SKM-1 (cell line): ENCODE results near the gene PKHD1.

Source experiments
- DNase-seq: peaks from one replicate; lab custom pipeline; 2025; ENCODE audit not compliant: unreplicated experiment; lab: John Stamatoyannopoulos, UW

PKHD1 gene

GRCh38 chr6:51630011-51630410 lies 457.4 kb downstream of the PKHD1 start:
- no peak for DNase-seq

- DNase-seq: no peak
These were observed 461.0 kb downstream of the PKHD1 start for GRCh38 chr6:51626391-51626790.

GRCh38 chr6:51625566-51625965 lies 461.8 kb downstream of the PKHD1 start:
- no peak for DNase-seq

- DNase-seq: no peak
These were observed 466.4 kb downstream of the PKHD1 start for GRCh38 chr6:51620971-51621370.

GRCh38 chr6:51619042-51619799 lies 468.2 kb downstream of the PKHD1 start:
- DNase-seq: no peak

- DNase-seq: no peak
These were observed 468.9 kb downstream of the PKHD1 start for GRCh38 chr6:51618563-51618962.

- no peak for DNase-seq
These were observed 469.7 kb downstream of the PKHD1 start for GRCh38 chr6:51617751-51618150.

GRCh38 chr6:51616243-51616642 lies 471.2 kb downstream of the PKHD1 start:
- no peak for DNase-seq

- DNase-seq: no peak
These were observed 472.7 kb downstream of the PKHD1 start for GRCh38 chr6:51614725-51615124.

GRCh38 chr6:51613558-51613957 lies 473.9 kb downstream of the PKHD1 start:
- DNase-seq: no peak

GRCh38 chr6:51608932-51609331 lies 478.5 kb downstream of the PKHD1 start:
- no peak for DNase-seq

- no peak for DNase-seq
These were observed 479.0 kb downstream of the PKHD1 start for GRCh38 chr6:51608383-51608782.

- no peak for DNase-seq
These were observed 486.9 kb downstream of the PKHD1 start for GRCh38 chr6:51600514-51600913.

GRCh38 chr6:51598171-51598570 lies 489.2 kb downstream of the PKHD1 start:
- DNase-seq: no peak

- no peak for DNase-seq
These were observed 492.4 kb downstream of the PKHD1 start for GRCh38 chr6:51594981-51595380.

GRCh38 chr6:51585264-51585663 lies 502.1 kb downstream of the PKHD1 start:
- DNase-seq: no peak

GRCh38 chr6:51584163-51584562 lies 503.2 kb downstream of the PKHD1 start:
- DNase-seq: no peak

GRCh38 chr6:51578994-51579393 lies 508.4 kb downstream of the PKHD1 start:
- DNase-seq: no peak

GRCh38 chr6:51578362-51578761 lies 509.1 kb downstream of the PKHD1 start:
- no peak for DNase-seq

- DNase-seq: no peak
These were observed 513.4 kb downstream of the PKHD1 start for GRCh38 chr6:51574040-51574439.

- no peak for DNase-seq
These were observed 516.2 kb downstream of the PKHD1 start for GRCh38 chr6:51571168-51571567.

- no peak for DNase-seq
These were observed 517.1 kb downstream of the PKHD1 start for GRCh38 chr6:51570168-51570921.
